HK-2 (cell line): ENCODE results near the gene TIMP3.
"Not testable (repeated sequence)": the region's sequence is repeated elsewhere in the genome, so short reads cannot be mapped to it uniquely, and the experiment has no call there.

Experiments used
- DNase-seq: peaks from one replicate; pipeline ENCODE4 v3.0.0-alpha.2; 2018; ENCODE audit not compliant: unreplicated experiment

Gene TIMP3

DNA sequence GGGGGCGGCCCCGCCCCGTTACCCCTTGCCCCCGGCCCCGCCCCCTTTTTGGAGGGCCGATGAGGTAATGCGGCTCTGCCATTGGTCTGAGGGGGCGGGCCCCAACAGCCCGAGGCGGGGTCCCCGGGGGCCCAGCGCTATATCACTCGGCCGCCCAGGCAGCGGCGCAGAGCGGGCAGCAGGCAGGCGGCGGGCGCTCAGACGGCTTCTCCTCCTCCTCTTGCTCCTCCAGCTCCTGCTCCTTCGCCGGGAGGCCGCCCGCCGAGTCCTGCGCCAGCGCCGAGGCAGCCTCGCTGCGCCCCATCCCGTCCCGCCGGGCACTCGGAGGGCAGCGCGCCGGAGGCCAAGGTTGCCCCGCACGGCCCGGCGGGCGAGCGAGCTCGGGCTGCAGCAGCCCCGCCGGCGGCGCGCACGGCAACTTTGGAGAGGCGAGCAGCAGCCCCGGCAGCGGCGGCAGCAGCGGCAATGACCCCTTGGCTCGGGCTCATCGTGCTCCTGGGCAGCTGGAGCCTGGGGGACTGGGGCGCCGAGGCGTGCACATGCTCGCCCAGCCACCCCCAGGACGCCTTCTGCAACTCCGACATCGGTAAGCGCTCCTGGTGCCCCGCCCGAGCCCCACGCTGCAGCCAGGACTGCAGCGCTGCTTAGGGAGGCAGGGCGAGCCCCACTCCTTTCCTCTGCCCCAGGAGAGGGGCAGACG lies at the start of gene TIMP3:
TIMP3 (plus strand) TSS at position 169 of the 700 bp plus-strand sequence; CDS start at position 466, 297 bp downstream.
- DNase-seq: no peak

DNA sequence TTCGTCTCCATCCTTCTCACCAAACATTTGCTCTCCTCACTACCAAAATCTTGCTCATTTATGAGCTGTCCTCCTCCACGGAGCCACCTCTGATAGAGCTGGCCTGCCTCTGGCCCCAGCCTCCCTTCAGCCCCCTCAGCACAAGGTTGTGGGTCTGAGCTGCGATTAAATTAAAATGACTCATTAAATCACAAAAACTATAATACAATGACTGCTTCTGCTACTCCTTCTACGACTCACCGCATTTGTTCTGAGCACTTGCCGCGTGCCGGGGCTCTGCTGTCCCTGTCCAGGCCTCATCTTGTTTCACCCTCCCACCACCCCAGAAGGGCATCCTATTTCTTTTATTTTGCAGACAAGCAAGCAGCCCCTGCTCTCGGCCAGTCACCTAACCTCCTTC lies 49.2 kb upstream of the TIMP3 start:
- no peak for DNase-seq

DNA sequence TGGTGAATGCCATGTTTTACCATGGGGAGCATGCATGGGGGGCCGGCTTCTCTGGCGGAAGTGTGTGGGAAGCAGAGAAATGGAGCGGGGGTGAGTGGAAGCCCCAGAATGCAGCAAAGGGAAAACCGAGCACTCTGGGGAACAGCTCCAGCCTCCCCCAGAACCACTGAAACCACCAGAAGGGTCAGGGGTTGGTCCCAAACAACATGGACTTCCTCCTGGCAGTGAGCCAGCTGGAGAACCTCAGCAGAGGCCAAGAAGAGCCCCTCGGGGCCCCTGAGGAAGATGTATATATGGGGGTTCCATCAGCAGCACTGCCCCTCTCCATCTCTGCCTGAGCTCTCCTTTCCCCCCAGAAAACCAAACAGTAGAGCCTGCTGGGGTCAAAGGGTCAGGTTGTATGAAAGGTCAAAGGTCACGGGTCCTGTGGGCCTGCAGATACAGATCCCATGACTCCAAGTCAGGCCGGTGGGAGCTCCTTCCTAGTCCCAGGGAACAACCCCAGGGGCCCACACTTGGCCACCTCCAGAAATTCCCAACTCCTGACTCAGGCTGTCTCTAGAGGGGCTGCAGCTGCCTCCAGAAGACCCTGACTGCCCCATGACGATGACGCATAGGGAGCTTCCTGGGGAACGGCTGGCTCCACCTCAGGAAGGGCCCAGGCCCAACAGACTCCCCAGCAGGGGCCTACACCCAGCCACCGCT lies 48.5 kb upstream of the TIMP3 start:
- no peak for DNase-seq

DNA sequence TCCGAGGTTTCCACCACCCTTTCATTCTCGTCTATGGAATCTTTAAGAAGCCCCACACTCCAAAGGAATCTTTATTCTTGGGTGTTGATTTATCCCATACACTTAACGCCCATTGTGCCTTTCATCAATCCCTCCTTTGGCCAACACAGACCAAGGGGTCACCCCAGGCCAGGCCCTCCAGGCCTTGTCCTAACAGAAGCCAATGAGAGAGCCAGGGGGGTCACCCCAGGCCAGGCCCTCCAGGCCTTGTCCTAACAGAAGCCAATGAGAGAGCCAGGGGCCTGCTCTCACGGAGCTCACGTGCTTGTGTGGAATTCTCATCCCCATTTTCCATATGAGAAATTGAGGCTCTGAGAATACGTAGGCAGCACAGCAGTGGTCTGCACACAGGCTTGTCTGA lies 47.9 kb upstream of the TIMP3 start:
- DNase-seq: no peak

DNA sequence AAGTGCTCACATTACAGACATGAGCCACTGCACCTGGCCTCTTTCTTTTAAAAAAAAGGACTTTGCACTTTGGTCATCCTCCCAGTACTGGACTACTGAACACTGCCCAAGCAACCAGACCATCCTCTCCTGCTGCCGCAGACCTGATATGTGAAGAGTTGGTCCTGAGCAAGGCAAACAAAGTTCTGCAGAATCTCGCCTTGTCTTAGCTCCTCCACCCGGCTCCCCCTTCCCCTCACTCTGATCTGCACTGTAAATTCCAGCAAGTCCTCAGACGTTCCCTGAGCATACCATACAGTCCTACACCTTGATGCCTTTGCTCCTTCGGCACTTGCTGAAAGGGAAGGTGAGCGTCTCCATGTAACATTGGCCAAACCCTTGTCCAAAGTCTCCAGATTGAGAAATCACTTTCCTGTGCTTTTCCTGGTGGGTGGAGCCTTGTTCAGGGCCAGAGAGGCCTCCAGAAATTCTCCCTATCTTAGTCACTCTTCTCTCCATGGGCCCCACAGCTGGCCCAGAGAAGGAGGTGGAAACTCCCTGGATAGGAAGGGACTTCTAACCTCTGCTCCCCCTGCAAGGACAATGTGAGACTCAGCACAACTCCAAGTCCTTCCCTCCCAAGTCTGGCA lies 47.0 kb upstream of the TIMP3 start:
- no peak for DNase-seq

DNA sequence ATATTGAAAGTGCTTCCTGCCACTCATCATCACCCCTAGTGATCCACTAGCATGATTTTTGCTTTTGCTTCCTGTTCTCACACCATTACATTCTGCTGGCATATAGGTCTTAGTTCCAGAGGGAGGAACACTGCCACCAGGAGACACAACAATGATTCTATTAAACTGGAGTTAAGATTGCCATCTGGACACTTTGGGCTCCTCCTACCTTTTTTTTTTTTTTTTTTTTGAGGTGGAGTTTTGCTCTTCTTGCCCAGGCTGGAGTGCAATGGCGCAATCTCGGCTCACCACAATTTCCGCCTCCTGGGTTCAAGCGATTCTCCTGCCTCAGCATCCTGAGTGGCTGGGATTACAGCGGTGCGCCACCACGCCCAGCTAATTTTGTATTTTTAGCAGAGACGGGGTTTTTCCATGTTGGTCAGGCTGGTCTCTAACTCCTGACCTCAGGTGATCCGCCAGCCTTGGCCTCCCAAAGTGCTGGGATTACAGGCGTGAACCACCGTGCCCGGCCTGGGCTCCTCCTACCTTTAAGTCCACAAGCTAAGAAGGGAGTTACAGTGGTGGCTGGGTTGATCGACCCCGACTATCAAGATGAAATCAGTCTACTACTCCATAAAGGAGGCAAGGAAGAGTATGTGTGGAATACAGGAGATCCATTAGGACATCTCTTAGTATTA lies 44.3 kb upstream of the TIMP3 start:
- not testable (repeated sequence) for DNase-seq

DNA sequence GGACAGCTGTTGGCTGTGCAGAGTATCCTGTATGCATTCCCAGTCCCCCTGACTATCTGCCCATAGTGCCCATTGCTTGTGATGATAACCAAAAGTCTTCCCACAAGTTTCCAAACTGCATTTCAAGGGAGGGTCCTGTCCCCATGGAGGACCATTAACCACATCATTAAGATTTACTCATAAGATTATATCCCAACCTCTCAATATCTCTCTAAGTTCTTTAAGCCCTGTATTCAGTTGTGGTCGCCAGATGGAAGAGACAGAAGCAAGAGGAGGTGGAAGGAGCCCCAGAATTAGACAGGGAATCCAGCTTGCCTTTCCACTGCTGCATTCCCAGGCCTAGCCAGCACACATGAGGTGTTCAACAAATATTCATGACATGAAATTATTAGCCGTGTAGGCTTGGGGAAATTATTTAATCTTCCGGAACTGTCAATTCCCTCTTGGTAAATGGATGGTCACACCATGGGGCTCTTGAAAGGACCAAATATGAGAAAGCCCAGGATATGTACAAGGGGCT lies 42.6 kb upstream of the TIMP3 start:
- DNase-seq: no peak

DNA sequence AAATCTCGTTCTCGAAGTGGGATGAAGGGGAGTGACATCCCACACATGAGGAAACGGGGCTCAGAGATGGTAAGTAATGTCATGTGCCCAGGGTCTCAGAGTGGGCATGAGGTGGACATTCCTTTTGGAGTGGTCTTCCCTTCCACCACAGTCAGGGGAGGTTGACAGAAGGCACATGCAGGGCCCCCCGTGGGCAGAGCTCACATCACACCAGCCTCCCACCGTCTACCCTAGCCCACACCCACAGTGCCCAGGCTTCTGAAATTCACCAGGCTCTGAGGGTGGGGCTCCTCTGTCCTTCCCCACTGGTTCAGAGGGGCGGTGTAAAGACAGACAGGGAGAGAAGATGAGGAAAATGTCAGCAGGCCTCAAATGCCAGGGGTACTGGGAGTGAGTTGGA lies 41.1 kb upstream of the TIMP3 start:
- no peak for DNase-seq

DNA sequence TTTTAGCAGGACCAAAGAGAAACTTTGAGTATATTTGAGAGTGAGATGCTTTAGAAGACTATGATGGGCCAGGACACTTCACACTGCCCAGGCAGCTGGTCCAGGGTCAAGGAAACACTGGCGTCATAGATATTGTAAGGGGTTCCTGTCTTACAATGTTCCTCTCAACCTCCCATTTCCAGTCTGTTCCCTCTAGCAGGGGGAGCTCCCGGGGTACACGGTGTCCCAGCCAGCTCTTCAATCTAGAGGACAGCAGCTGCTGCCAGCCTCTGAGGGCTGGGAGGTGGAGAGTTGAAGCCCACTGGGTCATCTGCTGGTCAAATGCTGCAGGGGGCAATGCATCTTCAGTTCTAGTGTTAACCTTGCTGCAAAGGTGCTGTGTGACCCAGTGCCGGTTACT lies 40.7 kb upstream of the TIMP3 start:
- no peak for DNase-seq

DNA sequence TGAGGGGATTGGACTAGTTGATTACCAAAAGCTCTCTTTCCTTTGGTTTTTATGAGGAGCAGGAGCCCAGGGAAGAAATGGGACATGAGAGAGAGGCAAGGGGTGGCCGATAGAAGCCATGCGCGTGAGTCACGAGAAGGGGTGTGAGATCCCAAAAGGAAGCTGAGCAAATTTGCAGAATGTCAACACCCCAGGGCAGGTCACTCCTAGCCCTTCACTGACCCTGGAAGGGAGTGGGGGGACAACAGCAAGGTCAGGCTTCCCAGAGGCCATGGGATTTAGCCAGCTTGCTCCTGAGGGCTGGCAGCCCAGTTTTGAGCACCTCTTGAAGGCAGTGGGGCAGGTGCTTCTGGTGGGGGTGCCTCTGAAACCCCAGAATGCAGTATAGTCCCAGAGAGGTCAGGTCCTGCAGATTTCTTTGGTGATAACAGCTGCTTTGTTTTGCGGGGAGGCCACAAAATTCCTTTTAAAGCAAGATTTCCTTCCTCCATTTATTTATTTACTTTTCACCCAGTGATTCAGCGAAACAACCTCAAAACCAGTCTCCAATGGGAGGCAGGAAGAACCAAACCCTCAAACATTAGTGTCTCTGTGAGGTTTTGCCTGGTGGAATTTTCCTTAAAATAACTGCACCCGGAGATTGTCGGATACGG lies 40.1 kb upstream of the TIMP3 start:
- DNase-seq: no peak

DNA sequence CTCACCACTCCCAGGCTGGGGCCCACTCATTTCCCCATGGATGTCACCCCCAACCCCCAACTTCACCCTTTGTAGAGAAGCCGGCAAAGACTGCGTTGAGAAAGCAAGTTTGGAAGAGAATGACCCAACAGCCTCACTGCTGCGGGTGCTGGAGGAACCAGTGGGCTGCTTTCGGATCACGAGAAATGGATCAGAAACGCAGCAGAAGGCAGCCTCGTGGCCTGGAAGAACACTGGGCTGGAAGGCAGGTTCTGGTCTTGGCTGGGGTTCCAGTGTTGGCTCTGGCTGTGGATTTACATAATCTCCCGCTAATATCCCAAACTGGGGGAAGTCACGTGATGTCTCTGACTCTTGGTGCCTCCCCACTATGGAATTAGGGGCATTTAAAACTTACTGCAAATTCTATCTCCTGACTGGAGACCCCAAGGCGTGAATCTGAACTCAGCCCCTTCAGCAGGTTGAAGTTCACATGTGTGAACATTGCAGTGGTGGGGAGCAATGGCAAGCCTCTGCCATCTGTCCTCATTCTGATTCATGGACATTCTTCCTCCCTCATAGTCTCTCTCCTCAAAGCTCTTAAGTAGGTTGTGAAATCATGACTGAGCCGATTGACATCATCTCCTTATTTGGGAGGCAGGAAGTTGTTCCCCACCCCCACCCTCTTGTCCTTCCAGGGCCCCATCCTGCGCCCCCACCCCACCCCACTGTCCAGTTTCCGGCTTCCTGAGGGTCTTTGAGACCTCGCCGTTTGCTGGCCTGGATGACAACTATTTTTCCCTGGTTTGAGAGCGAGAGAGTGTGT lies 37.0 kb upstream of the TIMP3 start:
- no peak for DNase-seq

DNA sequence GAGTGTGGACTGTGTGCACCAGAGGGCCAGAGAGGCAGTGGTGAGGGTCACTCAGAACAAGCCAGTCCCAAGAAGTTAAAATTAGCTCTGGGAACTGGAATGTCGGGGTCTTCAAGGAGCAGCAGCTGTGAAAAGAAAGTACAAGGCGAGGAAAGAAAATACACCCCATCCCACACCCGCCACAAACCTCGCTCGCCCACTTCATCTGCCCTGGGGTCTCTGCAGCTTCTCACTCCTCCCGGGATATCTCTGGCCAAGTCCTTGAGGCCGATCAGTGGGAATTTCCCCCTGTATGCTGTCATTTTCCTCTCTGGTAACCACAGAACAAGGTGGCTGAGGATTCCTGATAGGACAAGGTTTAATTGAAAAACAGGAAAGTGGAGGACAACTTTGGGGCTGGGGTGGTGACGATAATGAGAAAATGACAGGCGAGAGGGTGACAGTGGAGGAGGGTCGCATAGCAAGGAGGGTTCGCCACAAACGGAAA lies 36.3 kb upstream of the TIMP3 start:
- no peak for DNase-seq

DNA sequence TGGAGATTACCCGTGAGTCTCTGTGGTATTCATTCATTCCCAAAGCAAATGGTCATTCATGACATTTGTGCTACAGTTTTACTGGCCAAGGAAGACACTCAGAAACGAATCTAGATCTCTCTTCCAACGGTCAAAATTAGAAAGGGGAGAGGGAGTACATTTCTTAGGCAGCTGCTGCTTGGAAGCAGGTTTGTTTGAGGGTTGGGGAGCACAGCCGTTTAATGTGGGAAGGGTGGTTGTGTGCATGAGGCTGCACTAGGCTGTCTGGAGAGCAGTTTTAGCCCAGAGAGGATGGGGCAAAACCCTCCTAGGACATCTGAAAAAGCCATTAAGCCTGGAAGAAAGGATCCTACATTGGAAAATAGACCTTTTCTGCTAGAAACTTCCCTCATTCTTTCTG lies 29.7 kb upstream of the TIMP3 start:
- DNase-seq: no peak

DNA sequence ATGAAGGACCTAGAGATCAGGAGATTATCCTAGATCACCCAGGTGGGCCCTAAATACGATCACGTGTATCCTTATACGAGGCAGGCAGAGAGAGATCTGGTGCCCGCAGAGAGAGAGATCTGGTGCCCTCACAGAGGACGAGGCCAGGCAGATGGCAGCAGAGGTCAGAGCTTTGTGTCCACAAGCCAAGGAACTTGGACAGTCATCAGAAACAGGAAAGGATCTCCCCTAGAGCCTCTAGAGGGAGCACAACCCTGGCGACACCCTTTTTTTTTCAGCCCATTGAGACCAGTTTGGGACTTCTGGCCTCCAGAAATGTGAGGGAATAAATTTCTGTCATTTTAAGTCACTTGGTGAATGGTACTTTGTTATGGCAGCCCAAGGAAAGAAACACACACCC lies 25.5 kb upstream of the TIMP3 start:
- no peak for DNase-seq

DNA sequence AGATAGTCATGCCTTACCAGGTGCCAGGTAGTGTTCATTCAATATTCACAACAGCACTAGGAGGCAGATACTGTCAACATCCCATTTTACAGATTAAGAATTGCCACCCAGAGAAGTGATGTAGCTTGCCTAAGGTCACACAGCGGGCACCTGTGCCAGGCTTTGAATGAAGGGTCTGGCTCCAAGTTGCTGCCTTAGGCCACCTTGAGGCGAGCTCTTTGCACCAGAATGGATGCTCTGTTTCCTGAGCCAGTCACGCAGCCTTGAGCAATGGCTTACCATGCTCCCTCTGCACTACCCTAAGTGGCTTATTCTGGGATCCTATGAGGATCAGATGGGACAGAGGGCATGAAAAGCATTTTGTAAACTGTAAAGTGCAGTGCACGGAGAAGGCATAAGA lies 25.1 kb upstream of the TIMP3 start:
- no peak for DNase-seq

DNA sequence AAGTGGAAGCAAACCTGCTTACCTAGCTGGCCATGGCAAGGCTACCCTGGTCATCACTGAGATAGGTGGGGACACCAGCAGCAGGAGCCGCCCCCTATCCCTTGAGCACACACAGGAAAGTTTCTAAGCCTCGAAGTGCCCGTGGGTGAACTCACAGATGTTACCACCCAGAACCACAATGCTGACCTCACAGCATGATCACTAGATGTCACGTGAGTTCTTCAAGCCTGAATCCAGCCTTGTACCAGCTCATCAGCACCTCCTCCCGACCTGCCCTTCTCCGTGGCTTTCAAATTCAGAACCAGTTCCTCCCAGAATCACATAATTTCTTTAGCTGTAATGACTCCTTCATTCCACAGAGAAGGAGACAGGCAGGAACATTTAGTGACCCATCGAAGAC lies 24.7 kb upstream of the TIMP3 start:
- no peak for DNase-seq

DNA sequence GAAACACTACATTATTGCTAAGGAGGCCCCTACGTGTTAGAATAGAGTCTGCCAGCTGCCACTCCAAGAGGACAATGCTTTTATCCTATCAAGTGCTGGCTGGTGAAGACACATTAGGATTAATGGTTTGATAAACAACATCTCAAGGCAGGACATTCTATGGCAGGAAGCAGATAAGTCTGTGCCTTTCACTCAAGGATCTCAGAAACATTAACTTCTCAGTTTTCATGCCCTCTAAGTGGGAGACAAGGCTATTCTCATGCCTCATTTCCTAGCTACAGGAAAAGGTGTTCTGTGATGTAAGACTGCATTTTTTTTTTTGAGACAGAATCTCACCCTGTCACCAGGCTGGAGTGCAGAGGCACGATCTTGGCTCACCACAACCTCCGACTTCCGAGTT lies 23.5 kb upstream of the TIMP3 start:
- no peak for DNase-seq

DNA sequence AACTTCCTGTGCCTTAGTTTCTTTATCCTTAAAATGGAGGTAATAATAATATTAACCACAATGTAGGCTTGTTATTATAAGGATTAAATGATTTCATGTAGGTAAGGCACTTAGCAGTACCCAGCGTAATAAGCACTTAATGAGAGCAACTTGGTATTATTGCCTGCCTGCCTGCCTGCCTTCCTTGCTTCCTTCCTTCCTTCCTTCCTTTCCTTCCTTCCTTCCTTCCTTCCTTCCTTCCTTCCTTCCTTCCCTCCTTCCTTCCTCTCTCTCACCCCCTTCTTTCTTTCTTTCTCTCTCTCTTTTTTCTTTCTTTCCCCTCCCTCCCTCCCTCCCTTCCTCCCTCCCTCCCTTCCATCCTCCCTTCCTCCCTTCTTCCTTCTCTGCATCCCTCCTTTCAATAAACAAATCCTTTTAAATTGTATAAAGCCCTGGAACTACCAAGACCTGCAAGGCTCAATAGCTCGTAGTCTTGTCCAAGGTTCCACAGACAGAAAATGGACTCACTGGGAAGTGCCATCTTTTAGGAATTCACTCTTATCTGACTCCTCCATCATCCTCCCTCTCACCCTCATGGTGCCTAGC lies 20.7 kb upstream of the TIMP3 start:
- no peak for DNase-seq

DNA sequence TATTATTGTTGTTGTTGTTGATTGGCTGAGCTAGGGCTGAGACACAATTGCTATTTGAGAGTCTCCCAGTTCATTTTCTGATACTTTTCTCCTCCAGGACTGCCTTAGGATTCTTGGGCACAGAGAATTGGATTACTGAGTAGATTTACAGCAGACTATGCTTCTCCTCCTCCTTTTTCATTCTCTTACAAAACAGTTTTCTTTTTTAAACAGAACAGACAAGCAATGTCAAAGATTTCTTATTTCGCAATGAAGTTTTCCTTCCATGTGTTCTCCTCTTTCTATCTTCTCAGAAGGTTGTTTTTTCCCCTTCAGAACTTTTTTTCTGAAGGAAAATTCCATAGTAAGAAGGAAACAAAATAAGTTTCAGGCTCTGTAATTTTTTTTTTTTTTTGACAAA lies 19.8 kb upstream of the TIMP3 start:
- DNase-seq: no peak

DNA sequence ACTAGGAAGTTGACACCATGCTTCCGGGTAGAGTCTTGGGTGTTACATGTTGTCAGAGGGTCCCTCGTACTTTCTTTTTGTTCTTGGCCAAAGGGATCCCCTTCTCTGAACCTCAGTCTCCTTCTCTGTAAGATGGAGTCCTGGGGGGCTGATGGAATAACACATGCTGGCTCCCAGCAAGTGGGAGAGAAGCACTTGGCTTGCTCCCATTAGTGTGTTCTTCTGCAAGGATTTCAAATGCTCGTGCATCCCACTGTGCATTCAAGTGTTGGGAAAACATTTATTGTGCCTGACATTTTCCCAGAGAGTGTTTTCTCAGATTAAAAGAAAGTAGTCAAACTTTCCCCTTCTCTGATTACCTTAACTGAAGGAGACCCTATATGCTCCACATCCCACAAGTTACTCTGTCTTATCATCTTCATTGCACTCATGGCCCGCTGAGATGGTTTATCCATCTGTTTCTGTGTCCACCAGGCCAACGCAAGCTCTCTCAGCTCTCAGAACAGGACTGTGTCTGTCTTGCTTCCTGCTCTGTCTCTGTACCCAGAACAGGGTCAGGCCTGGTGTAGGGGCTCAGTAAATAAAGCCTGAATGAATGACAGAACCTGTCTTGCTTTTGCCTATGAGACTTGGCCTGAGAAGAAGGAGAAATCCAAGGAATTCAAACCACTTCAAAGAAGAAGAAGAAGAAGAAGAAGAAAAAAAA lies 16.0 kb upstream of the TIMP3 start:
- DNase-seq: no peak
